Esophagus squamous epithelium (tissue), 4 donors: Measurements from ENCODE around the gene PRR5L.

Source experiments
- POLR2A ChIP-seq, 4 donors: fragments of 450-650 bp; IDR thresholded peaks; one replicate each; pipeline ENCODE4 v1.6.1; 2017; ENCODE audit warnings: antibody characterized with exemption in 4 of 4, mild to moderate bottlenecking in 4 of 4, moderate library complexity in 3 of 4
- TF ChIP-seq, protein P1 (sequence below), 6 experiments: fragments of 450-650 bp in 4 of 6; fragments of 200-600 bp in 2 of 6; sonication (generic) in 2 of 6; IDR thresholded peaks; one replicate each; pipeline ENCODE4 v1.5.1; 2016 to 2019; ENCODE audit warnings: antibody characterized with exemption in 6 of 6, mild to moderate bottlenecking in 4 of 6, moderate library complexity in 4 of 6

DNA sequence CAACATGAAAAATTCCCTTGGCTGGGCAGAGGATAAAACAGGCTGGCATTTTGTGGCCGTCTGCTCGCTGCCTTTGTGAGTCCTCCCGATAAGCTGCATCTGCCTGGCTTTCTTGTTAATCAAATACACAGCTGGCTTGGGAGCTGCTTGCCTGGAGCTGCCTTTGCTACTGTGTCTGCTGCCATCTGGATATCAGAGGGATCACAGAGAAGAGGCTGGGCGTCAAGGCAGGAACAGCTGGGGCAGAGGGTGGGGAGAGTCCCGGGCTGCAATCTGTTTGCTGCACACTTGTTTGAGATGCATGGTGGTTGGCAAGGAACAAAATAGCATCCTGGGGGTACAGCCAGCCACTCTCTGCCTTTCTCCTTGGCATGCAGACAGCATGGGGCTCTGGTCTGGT is 42.9 kb upstream of the PRR5L start:
- no peak for TF ChIP-seq POLR2A (IDR thresholded peaks at IDR 0.05)
- TF ChIP-seq, protein P1, sequence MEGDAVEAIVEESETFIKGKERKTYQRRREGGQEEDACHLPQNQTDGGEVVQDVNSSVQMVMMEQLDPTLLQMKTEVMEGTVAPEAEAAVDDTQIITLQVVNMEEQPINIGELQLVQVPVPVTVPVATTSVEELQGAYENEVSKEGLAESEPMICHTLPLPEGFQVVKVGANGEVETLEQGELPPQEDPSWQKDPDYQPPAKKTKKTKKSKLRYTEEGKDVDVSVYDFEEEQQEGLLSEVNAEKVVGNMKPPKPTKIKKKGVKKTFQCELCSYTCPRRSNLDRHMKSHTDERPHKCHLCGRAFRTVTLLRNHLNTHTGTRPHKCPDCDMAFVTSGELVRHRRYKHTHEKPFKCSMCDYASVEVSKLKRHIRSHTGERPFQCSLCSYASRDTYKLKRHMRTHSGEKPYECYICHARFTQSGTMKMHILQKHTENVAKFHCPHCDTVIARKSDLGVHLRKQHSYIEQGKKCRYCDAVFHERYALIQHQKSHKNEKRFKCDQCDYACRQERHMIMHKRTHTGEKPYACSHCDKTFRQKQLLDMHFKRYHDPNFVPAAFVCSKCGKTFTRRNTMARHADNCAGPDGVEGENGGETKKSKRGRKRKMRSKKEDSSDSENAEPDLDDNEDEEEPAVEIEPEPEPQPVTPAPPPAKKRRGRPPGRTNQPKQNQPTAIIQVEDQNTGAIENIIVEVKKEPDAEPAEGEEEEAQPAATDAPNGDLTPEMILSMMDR (IDR thresholded peaks at IDR 0.05), result no peak
